H1 (cell line): ENCODE measurements around the gene MRPS9. TPM values are rescaled to one million over a fixed set of nuclear protein-coding genes. Genes with fewer than 3 reads are reported as not detected.

Experiments used
- CTCF ChIA-PET: fragments of 300-600 bp; sonication (Branson Sonifier 250); formaldehyde crosslinking; loops from one replicate; lab custom pipeline; 2021; ENCODE audit not compliant: partially characterized antibody; lab: Charles Lee
- POLR2A ChIA-PET: fragments of 300-600 bp; sonication (Branson Sonifier 250); formaldehyde crosslinking; loops from one replicate; lab custom pipeline; 2021; ENCODE audit warnings: inconsistent platforms; ENCODE audit not compliant: partially characterized antibody; lab: Charles Lee
- DNase-seq, 2 experiments: peaks; one replicate each; pipeline versions ENCODE4 v3.0.0 to v3.0.0-alpha.2; 2010 to 2022; ENCODE audit warnings: low spot score in 2 of 2, low read depth in 1 of 2, mixed read lengths in 1 of 2
- FAIRE-seq: peaks from 2 replicates; lab custom pipeline; 2011; peaks lifted over from hg19 to GRCh38; lab: Jason Lieb, UNC
- H2AFZ ChIP-seq: 2 replicates; pipeline ENCODE4 v1.8.1; 2012; ENCODE audit warnings: low read length, inconsistent platforms
- H2AK5ac ChIP-seq: 2 replicates; pipeline ENCODE4 v1.6.1; 2013; ENCODE audit warnings: low read depth, low read length
- H2BK120ac ChIP-seq: replicated peaks from 2 replicates; pipeline ENCODE3; 2013; ENCODE audit warnings: low read depth, low read length, inconsistent platforms
- H2BK12ac ChIP-seq: 2 replicates; pipeline ENCODE4 v1.6.1; 2013; ENCODE audit warnings: low read depth, low read length
- H2BK15ac ChIP-seq: 2 replicates; pipeline ENCODE4 v1.6.1; 2013; ENCODE audit warnings: low read length
- H2BK20ac ChIP-seq: 2 replicates; pipeline ENCODE4 v1.6.1; 2013; ENCODE audit warnings: low read length
- H2BK5ac ChIP-seq: 2 replicates; pipeline ENCODE4 v1.6.1; 2013; ENCODE audit warnings: low read depth, low read length
- H3K14ac ChIP-seq: 2 replicates; pipeline ENCODE4 v1.6.1; 2013; ENCODE audit warnings: inconsistent platforms; ENCODE audit not compliant: insufficient read length
- H3K18ac ChIP-seq: 2 replicates; pipeline ENCODE4 v1.6.1; 2013; ENCODE audit warnings: low read length; ENCODE audit errors: extremely low read depth
- H3K23ac ChIP-seq: 2 replicates; pipeline ENCODE4 v1.6.1; 2013; ENCODE audit warnings: inconsistent platforms; ENCODE audit not compliant: insufficient read length
- H3K23me2 ChIP-seq: 2 replicates; pipeline ENCODE4 v1.6.1; 2013; ENCODE audit warnings: low read depth, low read length
- H3K27ac ChIP-seq: 2 replicates; pipeline ENCODE4 v1.6.1; 2011; ENCODE audit warnings: low read depth, low read length, inconsistent platforms
- H3K27me3 ChIP-seq, 4 experiments: replicated peaks in 1 of 4; 1 replicate in 1 of 4; 2 replicates in 3 of 4; pipeline versions ENCODE4 v1.6.1 to v1.8.1; 2011 to 2013; ENCODE audit warnings: low read length in 3 of 4, mild to moderate bottlenecking in 3 of 4, inconsistent platforms in 2 of 4, mixed read lengths in 2 of 4, moderate library complexity in 1 of 4; ENCODE audit not compliant: control insufficient read depth in 3 of 4, insufficient read depth in 3 of 4; ENCODE audit errors: extremely low read depth in 1 of 4
- H3K36me3 ChIP-seq, 4 experiments: 2 replicates each; pipeline versions ENCODE4 v1.6.1 to v1.8.1; 2011 to 2013; ENCODE audit warnings: mild to moderate bottlenecking in 4 of 4, low read length in 3 of 4, moderate library complexity in 2 of 4, control low read depth in 1 of 4, inconsistent platforms in 1 of 4; ENCODE audit not compliant: insufficient read depth in 4 of 4, control insufficient read depth in 2 of 4
- H3K4ac ChIP-seq: replicated peaks from 2 replicates; pipeline ENCODE3; 2013; ENCODE audit warnings: low read length, low read depth, mixed read lengths, inconsistent platforms; ENCODE audit not compliant: insufficient read length
- H3K4me1 ChIP-seq, 4 experiments: replicated peaks in 1 of 4; 1 replicate in 1 of 4; 2 replicates in 3 of 4; pipeline versions ENCODE4 v1.6.1 to v1.8.1; 2011 to 2013; ENCODE audit warnings: low read length in 3 of 4, inconsistent platforms in 2 of 4, mixed read lengths in 1 of 4; ENCODE audit not compliant: insufficient read depth in 4 of 4, control insufficient read depth in 3 of 4
- H3K4me2 ChIP-seq, 2 experiments: 2 replicates each; pipeline versions ENCODE4 v1.6.1 to v1.8.1; 2011 to 2013; ENCODE audit warnings: low read depth in 2 of 2, low read length in 2 of 2, control low read depth in 1 of 2, inconsistent platforms in 1 of 2, mild to moderate bottlenecking in 1 of 2; ENCODE audit not compliant: insufficient read depth in 1 of 2
- H3K4me3 ChIP-seq, 4 experiments: fragments of 200-600, 300-600 bp in 1 of 4; sonication (generic), shearing (Covaris generic), sonication (Bioruptor Twin) in 1 of 4; 2 replicates each; pipeline versions ENCODE4 v1.5.1 to v1.8.1; 2011 to 2016; ENCODE audit warnings: low read length in 4 of 4, low read depth in 3 of 4, control low read depth in 2 of 4, inconsistent platforms in 2 of 4, mild to moderate bottlenecking in 2 of 4, mixed read lengths in 1 of 4, moderate library complexity in 1 of 4; ENCODE audit not compliant: insufficient read depth in 2 of 4; ENCODE audit errors: extremely low read depth in 1 of 4
- H3K56ac ChIP-seq: replicated peaks from 2 replicates; pipeline ENCODE3; 2013; ENCODE audit warnings: low read depth, mild to moderate bottlenecking, mixed read lengths, low read length, inconsistent platforms; ENCODE audit not compliant: insufficient read length
- H3K79me1 ChIP-seq: 2 replicates; pipeline ENCODE4 v1.6.1; 2013; ENCODE audit warnings: low read depth, low read length, control low read depth
- H3K79me2 ChIP-seq, 2 experiments: 2 replicates each; pipeline versions ENCODE4 v1.6.1 to v1.8.1; 2012 to 2013; ENCODE audit warnings: low read length in 2 of 2, mild to moderate bottlenecking in 2 of 2, inconsistent platforms in 1 of 2; ENCODE audit not compliant: insufficient read depth in 2 of 2, control insufficient read depth in 1 of 2
- H3K9ac ChIP-seq, 4 experiments: replicated peaks in 1 of 4; 1 replicate in 1 of 4; 2 replicates in 3 of 4; pipeline versions ENCODE4 v1.6.1 to v1.8.1; 2011 to 2013; ENCODE audit warnings: low read depth in 3 of 4, low read length in 3 of 4, control low read depth in 2 of 4, mild to moderate bottlenecking in 2 of 4, moderate library complexity in 2 of 4, inconsistent platforms in 1 of 4; ENCODE audit errors: extremely low read depth in 1 of 4
- H3K9me3 ChIP-seq, 2 experiments: 2 replicates each; pipeline versions ENCODE4 v1.6.1 to v1.8.1; 2012 to 2013; ENCODE audit warnings: mild to moderate bottlenecking in 2 of 2, moderate library complexity in 2 of 2, control low read depth in 1 of 2, inconsistent platforms in 1 of 2, low read depth in 1 of 2, low read length in 1 of 2, mixed read lengths in 1 of 2; ENCODE audit not compliant: insufficient read depth in 2 of 2
- H4K20me1 ChIP-seq, 2 experiments: replicated peaks in 1 of 2; 2 replicates each; pipeline versions ENCODE3 to v1.8.1; 2011 to 2013; ENCODE audit warnings: inconsistent platforms in 2 of 2, low read length in 2 of 2, mild to moderate bottlenecking in 1 of 2; ENCODE audit not compliant: insufficient read depth in 2 of 2, control insufficient read depth in 1 of 2
- H4K5ac ChIP-seq: 2 replicates; pipeline ENCODE4 v1.6.1; 2013; ENCODE audit warnings: low read length, low read depth, mixed read lengths, inconsistent platforms; ENCODE audit not compliant: insufficient read length
- H4K8ac ChIP-seq: 2 replicates; pipeline ENCODE4 v1.8.0; 2013; ENCODE audit warnings: mild to moderate bottlenecking, moderate library complexity, low read length, inconsistent platforms; ENCODE audit not compliant: insufficient read depth; ENCODE audit errors: extremely low read depth
- H4K91ac ChIP-seq: replicated peaks from 2 replicates; pipeline ENCODE3; 2013; ENCODE audit warnings: low read length, mixed read lengths, inconsistent platforms; ENCODE audit not compliant: insufficient read length
- BACH1 ChIP-seq: IDR thresholded peaks from 2 replicates; pipeline ENCODE4 v1.6.1; 2012; ENCODE audit warnings: low read length, improper control_type of control experiment
- CTBP2 ChIP-seq: IDR thresholded peaks from 2 replicates; pipeline ENCODE4 v1.7.0; 2011; ENCODE audit warnings: borderline replicate concordance, mild to moderate bottlenecking, moderate library complexity, mixed read lengths, low read length; ENCODE audit not compliant: insufficient read depth, insufficient read length
- FOSL1 ChIP-seq: IDR thresholded peaks from 2 replicates; pipeline ENCODE4 v1.6.1; 2011; ENCODE audit warnings: mild to moderate bottlenecking, low read depth, low read length, moderate library complexity; ENCODE audit not compliant: insufficient read depth
- SAP30 ChIP-seq: fragments of 300-600 bp; sonication (generic); IDR thresholded peaks from 2 replicates; pipeline ENCODE4 v1.7.1; 2012; ENCODE audit warnings: low read length, moderate library complexity, mild to moderate bottlenecking, inconsistent platforms; ENCODE audit not compliant: insufficient read depth, insufficient replicate concordance
- SIN3A ChIP-seq, 2 experiments: IDR thresholded peaks in 1 of 2; conservative IDR thresholded peaks in 1 of 2; 2 replicates each; pipeline ENCODE4 v1.6.1; 2011 to 2012; ENCODE audit warnings: low read length in 2 of 2, improper control_type of control experiment in 1 of 2, low read depth in 1 of 2, mild to moderate bottlenecking in 1 of 2
- SP1 ChIP-seq: IDR thresholded peaks from 2 replicates; pipeline ENCODE4 v1.6.1; 2011; ENCODE audit warnings: low read depth, low read length
- TCF12 ChIP-seq: IDR thresholded peaks from 2 replicates; pipeline ENCODE4 v1.6.1; 2011; ENCODE audit warnings: low read depth, mild to moderate bottlenecking, low read length
- polyA plus RNA-seq, 7 experiments: library from polyadenylated mRNA; depleted of rRNA in 3 of 7; stranded (reverse) in 5 of 7; unstranded in 2 of 7; fragments of >200 nt in 5 of 7; fragments of 200-250 nt in 2 of 7; gene quantifications; 1 replicate in 5 of 7; 2 replicates in 1 of 7; 4 replicates in 1 of 7; pipeline versions ENCODE4 v1.2.1 to v1.2.3, GENCODE V29; 2011 to 2013; ENCODE audit warnings: missing spikeins in 2 of 7, mixed read lengths in 2 of 7
- total RNA-seq: library from RNA; stranded (reverse); fragmentation: NEBNext Ultra II Directional; extraction: Animal tissue kit (Norgen Biotek cat#: 25700); gene quantifications from 2 replicates; pipeline ENCODE4 v1.2.1, GENCODE V29; 2021
- TF ChIP-seq, protein P1 (sequence below): IDR thresholded peaks from 2 replicates; pipeline ENCODE4 v1.6.1; 2011; ENCODE audit warnings: low read depth, mild to moderate bottlenecking, low read length; ENCODE audit not compliant: insufficient read depth
- TF ChIP-seq, protein P2 (sequence below): IDR thresholded peaks from 2 replicates; pipeline ENCODE4 v1.6.1; 2012; ENCODE audit warnings: inconsistent platforms

MRPS9 gene
- total and polyA plus RNA-seq, 2 of the 8 experiments (the other 6 are each of a cell fraction or from before 2014, with no cell fraction given): 36.2 to 71.0 TPM

DNA sequence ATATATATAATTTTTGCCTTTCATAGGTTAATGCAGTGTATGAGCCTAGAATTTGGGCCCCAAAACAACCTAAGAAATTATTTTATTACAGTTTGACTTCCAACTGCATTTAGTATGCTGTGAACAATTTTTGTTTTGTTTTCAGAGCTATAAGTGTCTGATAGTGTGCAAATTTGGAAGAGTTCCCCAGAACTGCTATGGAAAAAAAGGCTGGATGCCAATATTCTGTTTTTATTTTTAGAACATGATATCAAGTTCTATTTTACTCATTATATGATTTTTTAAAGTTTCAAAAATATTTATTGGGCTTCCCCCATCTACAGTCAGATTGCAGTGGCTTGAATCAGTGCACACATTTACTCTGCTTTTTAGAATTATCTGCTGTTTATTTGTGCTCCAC lies 42.6 kb downstream of the MRPS9 start:
- no peak overlapping the region for H4K8ac ChIP-seq
- no peak overlapping the region for H2AK5ac ChIP-seq
- H3K4me2 ChIP-seq: no peak overlapping the region; a peak in 1 of 4 replicates
- H3K4me1 ChIP-seq: peaks cover 4 to 7% (median 6%) of the 10 kb centered on the region in 4 experiments; a peak in 6 of 7 replicates
- no peak overlapping the region for H2AFZ ChIP-seq
- H3K9me3 ChIP-seq: no peaks in the 10 kb centered on the region
- no peak overlapping the region for H3K4me3 ChIP-seq
- H3K36me3 ChIP-seq: peaks cover 0 to 3% (median 0%) of the 10 kb centered on the region in 4 experiments; a peak in 1 of 8 replicates
- DNase-seq (no peak), FAIRE-seq (no peak)
- no peak overlapping the region for H3K23ac ChIP-seq
- H2BK120ac ChIP-seq: no peak overlapping the region
- no peak overlapping the region for H2BK20ac ChIP-seq
- H2BK15ac ChIP-seq: no peak overlapping the region
- CTCF ChIA-PET: interaction anchor here (0.7 to 1.5 kb wide), 3 partner anchors 15 to 1692 kb away, joined by 3 to 5 read pairs (median 3); no protein-coding TSS in a partner anchor
- H3K23me2 ChIP-seq: no peaks in the 10 kb centered on the region
- no peak overlapping the region for H3K27ac ChIP-seq
- no peak overlapping the region for H2BK12ac ChIP-seq
- POLR2A ChIA-PET: interaction anchor here (0.6 to 2.3 kb wide), 3 partner anchors 8 to 287 kb away, joined by 3 to 7 read pairs (median 4); partner anchors contain the start of gene MRPS9
- no peak overlapping the region for H3K14ac ChIP-seq
- H3K56ac ChIP-seq: no peak overlapping the region
- no peak overlapping the region for H4K5ac ChIP-seq
- no peaks in the 10 kb centered on the region for H3K27me3 ChIP-seq
- H4K20me1 ChIP-seq: peaks cover 2 to 8% of the 10 kb centered on the region in 2 experiments
- H2BK5ac ChIP-seq: no peak overlapping the region
- no peak overlapping the region for H3K4ac ChIP-seq
- no peak overlapping the region for H3K9ac ChIP-seq
- no peaks in the 10 kb centered on the region; the same call in 1 of the 2 replicates for H3K79me1 ChIP-seq
- TF ChIP-seq CTBP2 (no peak), SP1 (no peak), BACH1 (no peak), FOSL1 (no peak), TCF12 (no peak), SAP30 (no peak), SIN3A (conservative IDR thresholded peaks at IDR 0.05 in 1 of 2, IDR thresholded peaks at IDR 0.05 in 1 of 2; ENCODE audit: low read depth in 1 of 2, low read length in 2 of 2) (no peak)
- TF ChIP-seq, protein P1, sequence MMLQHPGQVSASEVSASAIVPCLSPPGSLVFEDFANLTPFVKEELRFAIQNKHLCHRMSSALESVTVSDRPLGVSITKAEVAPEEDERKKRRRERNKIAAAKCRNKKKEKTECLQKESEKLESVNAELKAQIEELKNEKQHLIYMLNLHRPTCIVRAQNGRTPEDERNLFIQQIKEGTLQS: no peak
- TF ChIP-seq, protein P2, sequence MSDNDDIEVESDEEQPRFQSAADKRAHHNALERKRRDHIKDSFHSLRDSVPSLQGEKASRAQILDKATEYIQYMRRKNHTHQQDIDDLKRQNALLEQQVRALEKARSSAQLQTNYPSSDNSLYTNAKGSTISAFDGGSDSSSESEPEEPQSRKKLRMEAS: no peak
- no peaks in the 10 kb centered on the region for H3K79me2 ChIP-seq
- H3K18ac ChIP-seq: no peak overlapping the region
- no peak overlapping the region for H4K91ac ChIP-seq
